Activated CD4-positive, alpha-beta memory T cell treated with anti-CD3 and anti-CD28 coated beads, Interleukin-2, amount 10 ng/mL, durations not matched to agents 7 days and 5 days (primary cell): ENCODE data around the gene SLC35F2. TPM values are rescaled to one million over a fixed set of nuclear protein-coding genes. Genes with fewer than 3 reads are reported as not detected.

ENCODE experiments used
- CTCF ChIA-PET: fragments of 350-600 bp; sonication (Branson Sonifier 250); formaldehyde crosslinking; loops from one replicate; lab custom pipeline; 2021; ENCODE audit warnings: antibody characterized with exemption, inconsistent platforms; lab: Charles Lee
- POLR2A ChIA-PET: fragments of 350-600 bp; sonication (Branson Sonifier 250); formaldehyde crosslinking; loops from one replicate; lab custom pipeline; 2021; ENCODE audit warnings: antibody characterized with exemption; lab: Charles Lee
- DNase-seq: peaks from one replicate; pipeline ENCODE4 v3.0.0-alpha.2; 2020
- H3K27ac Mint-ChIP-seq: one replicate; pipeline ENCODE4 v1.8.0; 2021; ENCODE audit warnings: mild to moderate bottlenecking, mixed read lengths
- H3K27me3 Mint-ChIP-seq: one replicate; pipeline ENCODE4 v1.8.0; 2021; ENCODE audit warnings: mixed read lengths
- H3K36me3 Mint-ChIP-seq: one replicate; pipeline ENCODE4 v1.8.0; 2021; ENCODE audit warnings: low read depth, mixed read lengths
- H3K4me1 Mint-ChIP-seq: one replicate; pipeline ENCODE4 v1.8.0; 2021; ENCODE audit warnings: mixed read lengths
- H3K4me3 Mint-ChIP-seq: one replicate; pipeline ENCODE4 v1.8.0; 2021; ENCODE audit warnings: mild to moderate bottlenecking, mixed read lengths
- H3K9me3 Mint-ChIP-seq: one replicate; pipeline ENCODE4 v1.8.0; 2021; ENCODE audit warnings: mixed read lengths
- total RNA-seq, 2 experiments: library from RNA; stranded (reverse); gene quantifications; one replicate each; pipeline ENCODE4 v1.2.3, GENCODE V29; 2021

SLC35F2 gene
- total RNA-seq, 2 experiments from 2014 or later = 10.3 to 13.3 TPM

DNA sequence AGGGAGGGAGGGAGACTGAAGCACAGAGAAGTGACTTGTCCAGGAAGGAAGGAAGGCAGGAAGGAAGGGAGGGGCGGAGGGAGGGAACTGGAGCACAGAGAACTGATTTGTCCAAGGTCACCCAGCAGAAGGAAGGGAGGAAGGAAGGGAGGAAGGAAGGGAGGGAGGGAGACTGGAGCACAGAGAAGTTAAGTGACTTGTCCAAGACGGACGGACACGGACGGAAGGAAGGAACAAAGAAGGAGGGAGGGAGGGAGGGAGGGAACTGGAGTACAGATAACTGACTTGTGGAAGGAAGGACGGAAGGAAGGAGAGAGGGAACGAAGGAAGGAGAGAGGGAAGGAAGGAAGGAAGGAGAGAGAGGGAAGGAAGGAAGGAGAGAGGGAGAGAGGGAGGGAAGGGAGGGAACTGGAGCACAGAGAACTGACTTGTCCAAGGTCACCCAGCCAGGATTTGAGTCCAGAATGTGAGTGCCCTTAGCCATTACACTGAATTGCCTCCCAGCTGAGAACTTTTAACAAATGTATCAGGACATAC is 1.5 kb downstream of the SLC35F2 start:
- no peak for DNase-seq
- POLR2A ChIA-PET = no interaction called here

DNA sequence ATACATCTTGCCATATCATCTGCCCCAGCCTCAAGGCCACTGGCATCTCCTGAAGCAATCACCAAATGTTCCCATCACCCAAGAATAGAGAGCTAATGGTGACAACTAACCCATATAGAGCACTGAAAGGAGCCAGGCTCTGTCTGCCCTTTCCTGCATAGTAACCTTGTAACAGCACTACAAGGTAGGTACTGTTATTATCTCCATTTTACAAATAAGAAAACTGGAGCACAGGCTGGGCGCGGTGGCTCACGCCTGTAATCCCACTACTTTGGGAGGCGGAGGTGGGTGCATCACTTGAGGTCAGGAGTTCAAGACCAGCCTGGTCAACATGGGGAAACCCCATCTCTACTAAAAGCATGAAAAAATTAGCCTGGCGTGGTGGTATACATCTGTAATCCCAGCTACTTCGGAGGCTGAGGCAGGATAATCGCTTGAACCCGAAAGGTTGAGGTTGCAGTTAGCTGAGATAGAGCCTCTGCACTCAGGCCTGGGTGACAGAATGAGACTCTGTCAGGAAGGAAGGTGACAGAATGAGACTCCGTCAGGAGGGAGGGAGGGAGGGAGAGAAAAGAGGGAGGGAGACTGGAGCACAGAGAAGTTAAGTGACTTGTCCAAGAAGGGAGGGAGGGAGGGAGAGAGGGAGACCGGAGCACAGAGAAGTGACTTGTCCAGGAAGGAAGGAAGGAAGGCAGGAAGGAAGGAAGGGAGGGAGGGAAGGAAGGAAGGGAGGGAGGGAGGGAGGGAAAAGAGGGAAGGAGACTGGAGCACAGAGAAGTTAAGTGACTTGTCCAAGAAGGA is 2.2 kb downstream of the SLC35F2 start:
- ChIA-PET CTCF (no interaction called here), POLR2A (no interaction called here)
- H3K36me3 Mint-ChIP-seq = peaks cover 8% of the 10 kb centered on the region
- no peaks in the 10 kb centered on the region for H3K27me3 Mint-ChIP-seq
- H3K27ac Mint-ChIP-seq = peak overlapping the region; percentile 18
- H3K9me3 Mint-ChIP-seq = no peaks in the 10 kb centered on the region
- H3K4me1 Mint-ChIP-seq = peaks cover 29% of the 10 kb centered on the region
- DNase-seq = no peak
- peak overlapping the region; percentile 11 for H3K4me3 Mint-ChIP-seq

More for the DNA sequence above, 1.5 kb downstream of the SLC35F2 start:
- H3K36me3 Mint-ChIP-seq = peaks cover 8% of the 10 kb centered on the region
- no peaks in the 10 kb centered on the region for H3K9me3 Mint-ChIP-seq
- H3K4me1 Mint-ChIP-seq = peaks cover 29% of the 10 kb centered on the region
- CTCF ChIA-PET = no interaction called here
- no peaks in the 10 kb centered on the region for H3K27me3 Mint-ChIP-seq
- H3K4me3 Mint-ChIP-seq = peak overlapping the region; percentile 84
- H3K27ac Mint-ChIP-seq = no peak overlapping the region

DNA sequence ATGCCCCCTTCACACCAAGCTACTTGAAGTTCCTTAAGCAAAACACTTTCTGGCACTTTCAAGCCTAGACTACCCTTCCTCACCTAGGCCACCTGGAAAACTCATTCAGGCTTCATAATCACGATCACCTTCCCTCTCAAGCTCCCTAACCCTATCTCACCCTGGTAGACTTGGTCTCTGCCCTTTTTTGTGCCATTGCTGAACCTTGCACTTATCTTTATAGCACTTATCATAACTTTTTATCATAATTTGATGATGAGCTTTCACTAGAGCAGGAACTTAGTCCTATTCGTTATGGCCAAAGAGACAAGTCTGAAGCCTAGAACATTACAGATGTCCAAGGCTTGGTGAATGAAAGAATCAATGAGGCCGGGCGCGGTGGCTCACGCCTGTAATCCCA is 5.5 kb downstream of the SLC35F2 start:
- Mint-ChIP-seq H3K9me3 (no peaks in the 10 kb centered on the region), H3K36me3 (peaks cover 8% of the 10 kb centered on the region), H3K4me3 (no peak overlapping the region), H3K4me1 (peaks cover 29% of the 10 kb centered on the region), H3K27ac (no peak overlapping the region), H3K27me3 (no peaks in the 10 kb centered on the region)
- CTCF ChIA-PET = interaction anchor here (1.0 kb wide), 1 partner anchor 11 kb away, joined by 3 read pairs; no protein-coding TSS in a partner anchor
- POLR2A ChIA-PET = interaction anchor here (2.3 kb wide), 1 partner anchor 11 kb away, joined by 6 read pairs; no protein-coding TSS in a partner anchor
- DNase-seq = no peak

DNA sequence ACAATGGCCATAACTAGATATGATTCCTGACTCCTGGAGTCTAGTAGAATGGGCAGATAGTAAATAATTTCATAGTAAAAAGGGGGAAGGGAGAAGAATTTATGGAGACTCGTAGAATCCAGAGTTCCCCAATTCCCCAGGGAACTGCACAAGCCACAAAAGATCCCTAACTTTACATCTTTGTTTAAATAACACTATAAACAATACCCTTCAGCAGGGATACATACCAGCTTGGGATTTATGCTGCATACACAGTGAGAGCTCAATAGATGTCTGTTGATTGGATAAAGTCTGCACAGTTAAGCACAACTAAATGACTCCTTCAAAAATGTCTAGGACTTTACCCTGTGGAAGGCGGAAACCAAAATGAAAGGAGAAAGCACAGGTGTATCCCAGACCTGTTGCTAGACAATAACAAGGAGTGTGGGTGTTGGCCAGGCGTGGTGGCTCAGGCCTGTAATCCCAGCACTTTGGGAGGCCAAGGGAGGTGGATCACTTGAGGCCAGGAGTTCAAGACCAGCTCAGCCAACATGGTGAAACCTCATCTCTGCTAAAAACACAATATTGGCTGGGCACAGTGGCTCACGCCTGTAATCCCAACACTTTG is 6.8 kb downstream of the SLC35F2 start:
- ChIA-PET POLR2A (interaction anchor here (2.3 kb wide), 1 partner anchor 10 kb away, joined by 6 read pairs; no protein-coding TSS in a partner anchor), CTCF (interaction anchor here (0.7 kb wide), 1 partner anchor 13 kb away, joined by 3 read pairs; no protein-coding TSS in a partner anchor)
- H3K4me3 Mint-ChIP-seq = no peak overlapping the region
- H3K27me3 Mint-ChIP-seq = no peaks in the 10 kb centered on the region
- no peak for DNase-seq
- peaks cover 8% of the 10 kb centered on the region for H3K36me3 Mint-ChIP-seq
- H3K4me1 Mint-ChIP-seq = peaks cover 29% of the 10 kb centered on the region
- H3K9me3 Mint-ChIP-seq = no peaks in the 10 kb centered on the region
- no peak overlapping the region for H3K27ac Mint-ChIP-seq

DNA sequence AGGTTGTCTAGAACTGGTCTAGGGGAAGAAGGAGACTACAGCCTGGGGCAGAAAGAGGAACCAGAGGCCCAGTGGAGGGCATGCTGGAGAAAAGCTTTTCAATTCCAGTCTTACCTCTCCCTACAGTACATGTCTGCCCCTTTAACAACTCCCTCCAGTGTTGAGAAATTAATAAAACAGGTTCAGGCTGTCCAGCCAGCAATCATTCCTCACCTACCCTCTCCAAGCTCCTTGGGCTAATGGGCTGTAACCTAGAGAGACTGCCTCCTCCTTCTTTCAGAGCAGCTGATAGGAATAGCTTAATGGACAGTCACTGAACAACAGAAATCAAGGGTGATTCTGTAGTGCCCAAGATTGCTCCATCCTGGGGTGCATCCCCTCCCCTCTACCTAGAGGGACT is 8.8 kb downstream of the SLC35F2 start:
- Mint-ChIP-seq H3K9me3 (no peaks in the 10 kb centered on the region), H3K36me3 (peaks cover 7% of the 10 kb centered on the region), H3K4me1 (peaks cover 29% of the 10 kb centered on the region), H3K27ac (no peak overlapping the region), H3K27me3 (no peaks in the 10 kb centered on the region), H3K4me3 (no peak overlapping the region)
- ChIA-PET POLR2A (interaction anchor here (0.6 kb wide), 1 partner anchor 19 kb away, joined by 3 read pairs; no protein-coding TSS in a partner anchor), CTCF (interaction anchor here (1.1 kb wide), 1 partner anchor 53 kb away, joined by 3 read pairs; no protein-coding TSS in a partner anchor)
- no peak for DNase-seq

DNA sequence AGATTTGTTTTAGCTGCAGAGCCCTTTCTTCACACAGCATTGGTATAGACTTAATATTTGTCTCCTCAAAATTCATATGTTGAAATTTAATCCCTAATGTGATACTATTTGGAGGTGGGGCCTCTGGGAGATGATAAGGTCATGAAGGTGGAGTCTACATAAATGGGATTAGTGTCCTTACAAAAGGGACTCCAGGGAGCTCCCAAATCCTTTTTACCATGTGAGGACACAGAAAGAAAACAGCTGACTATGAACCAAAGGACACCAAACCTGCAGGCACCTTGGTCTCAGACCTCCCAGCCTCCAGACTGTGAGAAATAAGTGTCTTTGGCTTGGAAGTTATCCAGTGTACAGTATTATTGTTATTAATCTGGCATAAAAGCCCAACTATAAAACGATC is 10.2 kb downstream of the SLC35F2 start:
- no peak for DNase-seq
- Mint-ChIP-seq H3K9me3 (no peaks in the 10 kb centered on the region), H3K27me3 (no peaks in the 10 kb centered on the region), H3K4me3 (no peak overlapping the region), H3K27ac (no peak overlapping the region), H3K36me3 (peaks cover 12% of the 10 kb centered on the region), H3K4me1 (peaks cover 33% of the 10 kb centered on the region)
- ChIA-PET CTCF (no interaction called here), POLR2A (no interaction called here)

DNA sequence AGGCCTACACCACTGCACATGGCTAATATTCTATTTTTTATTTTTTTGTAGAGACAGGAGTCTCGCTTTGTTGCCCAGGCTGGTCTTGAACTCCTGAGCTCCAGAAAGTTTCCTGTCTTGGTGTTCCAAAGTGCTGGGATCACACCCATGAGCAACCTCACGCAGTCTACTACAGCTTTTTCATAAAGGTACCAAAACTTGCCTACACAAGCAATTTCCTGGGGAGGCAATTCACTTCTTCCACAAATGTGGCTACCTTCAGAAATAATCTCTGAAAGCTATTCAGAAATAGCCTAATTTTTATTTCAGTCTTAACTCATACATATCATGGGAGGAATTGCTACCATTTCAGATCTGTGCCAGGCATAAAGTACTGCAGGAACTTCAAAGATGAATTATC is 11.4 kb downstream of the SLC35F2 start:
- Mint-ChIP-seq H3K4me1 (peaks cover 42% of the 10 kb centered on the region), H3K27me3 (no peaks in the 10 kb centered on the region), H3K4me3 (no peak overlapping the region), H3K9me3 (no peaks in the 10 kb centered on the region), H3K27ac (no peak overlapping the region), H3K36me3 (peaks cover 8% of the 10 kb centered on the region)
- DNase-seq = no peak
- ChIA-PET POLR2A (no interaction called here), CTCF (interaction anchor here (1.0 kb wide), 1 partner anchor 71 kb away, joined by 3 read pairs; no protein-coding TSS in a partner anchor)

DNA sequence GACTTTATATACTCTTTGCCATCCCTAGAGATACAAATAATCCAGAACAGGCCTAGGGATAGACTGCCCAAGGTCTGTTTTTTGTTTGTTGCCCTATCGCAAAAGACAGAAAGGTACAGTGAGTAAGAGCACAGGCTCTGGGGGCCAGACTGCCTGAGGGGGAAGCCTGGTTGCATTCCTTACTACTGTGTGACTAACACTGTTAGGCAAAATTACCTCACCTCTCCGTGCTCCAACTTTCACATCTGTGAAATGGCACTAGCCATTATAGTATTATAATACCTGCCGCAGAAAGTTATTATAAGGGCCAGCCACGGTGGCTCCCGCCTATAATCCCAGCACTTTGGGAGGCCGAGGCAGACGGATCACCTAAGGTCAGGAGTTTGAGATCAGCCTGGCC is 14.5 kb downstream of the SLC35F2 start:
- POLR2A ChIA-PET = no interaction called here
- peaks cover 8% of the 10 kb centered on the region for H3K36me3 Mint-ChIP-seq
- no peak for DNase-seq
- H3K4me1 Mint-ChIP-seq = peaks cover 61% of the 10 kb centered on the region
- CTCF ChIA-PET = no interaction called here
- no peak overlapping the region for H3K27ac Mint-ChIP-seq
- no peaks in the 10 kb centered on the region for H3K9me3 Mint-ChIP-seq
- no peaks in the 10 kb centered on the region for H3K27me3 Mint-ChIP-seq
- H3K4me3 Mint-ChIP-seq = no peak overlapping the region

DNA sequence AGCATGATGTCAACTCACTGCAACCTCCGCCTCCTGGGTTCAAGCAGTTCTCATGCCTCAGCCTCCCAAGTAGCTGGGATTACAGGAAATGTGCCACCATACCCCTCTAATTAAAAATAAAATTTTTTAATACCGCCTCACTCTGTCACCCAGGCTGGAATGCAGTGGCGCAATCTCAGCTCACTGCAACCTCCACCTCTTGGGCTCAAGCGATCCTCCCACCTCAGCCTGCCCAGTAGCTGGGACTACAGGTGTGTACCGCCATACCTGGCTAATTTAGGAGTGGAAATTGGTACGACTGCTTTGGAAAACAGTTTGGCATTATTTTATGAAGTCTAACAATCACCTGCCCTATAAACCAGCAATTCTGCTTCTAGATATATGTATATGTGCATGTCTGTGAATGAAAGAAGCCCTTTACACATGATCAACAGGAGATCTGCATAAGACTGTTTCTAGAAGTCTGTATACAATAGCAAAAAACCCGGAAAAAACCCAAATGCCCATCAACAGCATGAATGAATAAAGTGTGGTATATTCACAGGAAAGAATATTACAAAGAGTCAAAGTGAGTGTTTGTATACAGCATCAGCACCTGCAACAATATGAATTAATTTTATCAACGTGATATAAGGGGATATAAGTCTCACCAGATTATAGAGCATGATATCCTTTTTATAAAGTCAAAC is 16.0 kb downstream of the SLC35F2 start:
- peak overlapping the region; percentile 32 for H3K27ac Mint-ChIP-seq
- H3K4me3 Mint-ChIP-seq = no peak overlapping the region
- CTCF ChIA-PET = interaction anchor here (0.6 to 1.0 kb wide), 3 partner anchors 12 to 44 kb away, joined by 3 to 4 read pairs (median 3); no protein-coding TSS in a partner anchor
- H3K9me3 Mint-ChIP-seq = no peaks in the 10 kb centered on the region
- no peaks in the 10 kb centered on the region for H3K27me3 Mint-ChIP-seq
- DNase-seq = no peak
- peaks cover 53% of the 10 kb centered on the region for H3K4me1 Mint-ChIP-seq
- H3K36me3 Mint-ChIP-seq = peaks cover 8% of the 10 kb centered on the region
- POLR2A ChIA-PET = interaction anchor here (1.5 kb wide), 1 partner anchor 9 kb away, joined by 6 read pairs; no protein-coding TSS in a partner anchor

DNA sequence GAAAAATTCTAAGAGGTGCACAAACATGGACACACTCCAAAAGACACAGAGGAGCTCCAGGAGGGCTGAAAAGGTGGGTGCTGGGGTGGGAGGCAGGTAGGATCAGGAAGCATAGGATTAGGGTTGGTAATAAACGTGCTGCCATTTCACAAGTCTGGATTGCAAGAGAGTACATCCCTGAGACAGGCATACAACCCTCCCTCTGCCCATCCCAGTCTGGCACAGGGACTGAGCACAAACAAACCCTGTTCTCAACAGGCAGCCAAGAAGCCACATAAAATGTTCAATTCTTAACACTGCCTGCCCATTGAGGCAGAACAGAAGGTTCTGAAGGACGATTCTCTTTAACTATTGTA is 18.5 kb downstream of the SLC35F2 start:
- peak overlapping the region; percentile 58 for H3K4me3 Mint-ChIP-seq
- peak overlapping the region; percentile 96 for H3K27ac Mint-ChIP-seq
- peaks cover 40% of the 10 kb centered on the region for H3K4me1 Mint-ChIP-seq
- H3K9me3 Mint-ChIP-seq = no peaks in the 10 kb centered on the region
- H3K27me3 Mint-ChIP-seq = no peaks in the 10 kb centered on the region
- H3K36me3 Mint-ChIP-seq = peaks cover 7% of the 10 kb centered on the region
- ChIA-PET POLR2A (interaction anchor here (0.7 to 1.5 kb wide), 4 partner anchors 18 to 169 kb away, joined by 3 to 7 read pairs (median 4); partner anchors contain the start of genes CUL5 and SLC35F2), CTCF (interaction anchor here (0.9 kb wide), 1 partner anchor 277 kb away, joined by 3 read pairs; no protein-coding TSS in a partner anchor)
- no peak for DNase-seq

DNA sequence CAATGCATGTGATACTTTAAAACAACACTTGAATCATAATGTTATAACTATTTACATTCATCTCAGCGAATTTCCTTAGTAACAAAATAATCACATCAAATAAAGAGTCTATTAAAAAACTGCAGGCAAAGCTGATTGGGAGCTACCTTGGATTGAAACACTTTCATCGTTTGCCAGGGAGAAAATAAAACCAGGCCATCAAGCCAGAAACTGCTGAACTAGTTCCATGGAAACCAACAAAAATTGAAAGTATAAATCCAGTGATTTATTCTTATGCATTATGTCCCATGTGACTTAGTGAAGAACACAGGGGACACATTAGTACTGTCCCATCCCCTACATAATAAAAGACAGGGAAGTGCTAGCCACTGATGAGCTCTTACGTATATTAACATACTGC is 21.7 kb downstream of the SLC35F2 start:
- ChIA-PET CTCF (no interaction called here), POLR2A (no interaction called here)
- H3K27me3 Mint-ChIP-seq = no peaks in the 10 kb centered on the region

DNA sequence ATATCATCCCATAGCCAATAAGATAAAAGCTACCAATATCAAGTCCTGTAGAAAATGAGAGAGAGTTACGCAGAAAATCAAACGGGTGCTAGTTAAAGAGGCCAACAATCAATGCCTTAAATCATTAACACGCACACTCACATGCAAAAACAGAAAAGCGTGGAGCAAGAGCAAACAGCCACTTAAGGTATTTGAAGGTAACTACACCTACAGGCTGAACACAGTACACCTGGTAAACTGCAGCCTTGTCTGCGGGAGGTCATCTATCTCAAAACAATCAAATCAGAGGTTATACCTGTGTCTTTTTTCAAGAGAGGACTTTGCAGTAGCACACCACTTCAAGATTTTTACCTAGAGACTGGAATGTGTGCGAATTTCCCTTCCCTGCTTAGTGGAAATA is 23.6 kb downstream of the SLC35F2 start:
- Mint-ChIP-seq H3K36me3 (no peaks in the 10 kb centered on the region), H3K27me3 (no peaks in the 10 kb centered on the region), H3K4me1 (peaks cover 7% of the 10 kb centered on the region), H3K9me3 (no peaks in the 10 kb centered on the region), H3K4me3 (no peak overlapping the region), H3K27ac (no peak overlapping the region)
- POLR2A ChIA-PET = no interaction called here
- CTCF ChIA-PET = no interaction called here
- DNase-seq = no peak

More for the DNA sequence above, 21.7 kb downstream of the SLC35F2 start:
- Mint-ChIP-seq H3K9me3 (no peaks in the 10 kb centered on the region), H3K27ac (no peak overlapping the region), H3K4me1 (peaks cover 25% of the 10 kb centered on the region), H3K4me3 (no peak overlapping the region), H3K36me3 (no peaks in the 10 kb centered on the region)
- DNase-seq = no peak
